ENCODE results near the gene LST1.

The LST1 gene

GRCh38 chr6:31560697-31561058 lies 25.4 kb upstream of the LST1 start:
- DNase-seq: no peak

GRCh38 chr6:31567531-31568370 lies 18.3 kb upstream of the LST1 start:
- no peak for DNase-seq

DNA sequence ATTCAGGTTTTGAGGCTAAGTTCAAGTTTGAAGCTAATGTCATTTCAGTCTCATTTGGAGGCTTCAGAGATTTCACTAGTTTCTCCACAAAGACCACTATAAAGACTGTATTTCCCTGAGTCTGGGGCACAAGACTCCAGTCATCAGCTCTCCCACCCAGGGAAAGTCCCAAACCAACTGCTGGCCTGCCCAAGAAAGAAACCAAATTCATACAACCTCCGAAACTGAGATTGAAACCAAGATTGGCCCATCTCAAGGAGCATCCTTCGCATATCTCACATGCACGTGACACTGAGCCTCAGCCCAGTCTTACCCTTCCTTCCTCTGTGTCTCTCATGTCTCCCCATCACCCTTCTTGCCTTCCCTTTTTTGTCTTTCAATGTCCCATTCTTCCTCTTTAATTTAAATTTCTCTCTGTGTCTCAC lies 17.5 kb upstream of the LST1 start:
- peak; percentile 51 for DNase-seq

DNA sequence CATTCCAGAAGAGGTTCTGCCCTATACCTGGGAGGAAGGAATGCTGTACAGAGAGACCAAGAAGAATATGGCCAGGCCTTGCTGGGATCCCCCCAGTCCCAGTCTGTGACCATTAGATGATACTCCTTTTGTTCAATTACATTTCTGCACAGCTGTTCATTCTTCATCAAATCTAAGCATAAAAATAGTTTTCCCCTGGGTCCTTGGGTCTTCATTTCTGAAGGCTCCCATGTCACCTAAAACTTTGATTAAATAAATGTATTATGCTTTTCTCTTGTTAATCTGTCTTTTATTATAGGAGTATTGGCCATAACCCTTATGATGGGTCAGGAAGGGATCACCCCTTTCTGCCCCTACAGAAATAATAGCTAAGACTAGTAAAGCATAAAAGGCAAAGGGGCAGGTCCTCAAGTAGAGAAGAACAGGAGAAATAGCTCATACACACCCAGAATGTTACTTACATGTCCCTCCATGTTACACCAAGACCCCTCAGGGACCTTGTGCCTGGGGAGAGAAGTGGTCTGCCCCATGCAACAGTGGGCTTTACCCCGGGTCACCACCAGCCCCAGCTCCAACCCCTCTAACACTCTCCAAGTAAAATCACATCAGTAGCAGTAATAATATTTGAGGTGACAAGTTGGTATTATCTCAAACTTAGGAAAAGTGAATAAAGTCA lies 16.1 kb upstream of the LST1 start:
- DNase-seq: no peak

DNA sequence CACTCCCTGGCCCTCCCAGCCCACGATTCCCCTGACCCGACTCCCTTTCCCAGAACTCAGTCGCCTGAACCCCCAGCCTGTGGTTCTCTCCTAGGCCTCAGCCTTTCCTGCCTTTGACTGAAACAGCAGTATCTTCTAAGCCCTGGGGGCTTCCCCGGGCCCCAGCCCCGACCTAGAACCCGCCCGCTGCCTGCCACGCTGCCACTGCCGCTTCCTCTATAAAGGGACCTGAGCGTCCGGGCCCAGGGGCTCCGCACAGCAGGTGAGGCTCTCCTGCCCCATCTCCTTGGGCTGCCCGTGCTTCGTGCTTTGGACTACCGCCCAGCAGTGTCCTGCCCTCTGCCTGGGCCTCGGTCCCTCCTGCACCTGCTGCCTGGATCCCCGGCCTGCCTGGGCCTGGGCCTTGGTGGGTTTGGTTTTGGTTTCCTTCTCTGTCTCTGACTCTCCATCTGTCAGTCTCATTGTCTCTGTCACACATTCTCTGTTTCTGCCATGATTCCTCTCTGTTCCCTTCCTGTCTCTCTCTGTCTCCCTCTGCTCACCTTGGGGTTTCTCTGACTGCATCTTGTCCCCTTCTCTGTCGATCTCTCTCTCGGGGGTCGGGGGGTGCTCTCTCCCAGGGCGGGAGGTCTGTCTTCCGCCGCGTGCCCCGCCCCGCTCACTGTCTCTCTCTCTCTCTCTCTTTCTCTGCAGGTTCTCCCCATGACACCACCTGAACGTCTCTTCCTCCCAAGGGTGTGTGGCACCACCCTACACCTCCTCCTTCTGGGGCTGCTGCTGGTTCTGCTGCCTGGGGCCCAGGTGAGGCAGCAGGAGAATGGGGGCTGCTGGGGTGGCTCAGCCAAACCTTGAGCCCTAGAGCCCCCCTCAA lies 13.8 kb upstream of the LST1 start, which contains the start of gene LTA:
Gene LTA, plus strand, starts transcription at position 249 of the 871 bp plus-strand sequence. Its CDS starts 454 bp downstream, at position 703.
- peak; percentile 67 for DNase-seq

GRCh38 chr6:31573239-31574105 lies 12.6 kb upstream of the LST1 start:
- no peak for DNase-seq

- no peak for DNase-seq
Observed at GRCh38 chr6:31574106-31575061, 11.7 kb upstream of the LST1 start.

GRCh38 chr6:31575335-31575901 lies 10.7 kb upstream of the LST1 start, which contains the start of gene TNF:
TNF (plus strand) TSS chr6:31575565; CDS start chr6:31575742, 177 bp downstream.
- peak; percentile 85 for DNase-seq

DNA sequence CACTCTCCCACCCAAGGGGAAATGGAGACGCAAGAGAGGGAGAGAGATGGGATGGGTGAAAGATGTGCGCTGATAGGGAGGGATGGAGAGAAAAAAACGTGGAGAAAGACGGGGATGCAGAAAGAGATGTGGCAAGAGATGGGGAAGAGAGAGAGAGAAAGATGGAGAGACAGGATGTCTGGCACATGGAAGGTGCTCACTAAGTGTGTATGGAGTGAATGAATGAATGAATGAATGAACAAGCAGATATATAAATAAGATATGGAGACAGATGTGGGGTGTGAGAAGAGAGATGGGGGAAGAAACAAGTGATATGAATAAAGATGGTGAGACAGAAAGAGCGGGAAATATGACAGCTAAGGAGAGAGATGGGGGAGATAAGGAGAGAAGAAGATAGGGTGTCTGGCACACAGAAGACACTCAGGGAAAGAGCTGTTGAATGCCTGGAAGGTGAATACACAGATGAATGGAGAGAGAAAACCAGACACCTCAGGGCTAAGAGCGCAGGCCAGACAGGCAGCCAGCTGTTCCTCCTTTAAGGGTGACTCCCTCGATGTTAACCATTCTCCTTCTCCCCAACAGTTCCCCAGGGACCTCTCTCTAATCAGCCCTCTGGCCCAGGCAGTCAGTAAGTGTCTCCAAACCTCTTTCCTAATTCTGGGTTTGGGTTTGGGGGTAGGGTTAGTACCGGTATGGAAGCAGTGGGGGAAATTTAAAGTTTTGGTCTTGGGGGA lies 10.0 kb upstream of the LST1 start:
- DNase-seq: no peak

DNA sequence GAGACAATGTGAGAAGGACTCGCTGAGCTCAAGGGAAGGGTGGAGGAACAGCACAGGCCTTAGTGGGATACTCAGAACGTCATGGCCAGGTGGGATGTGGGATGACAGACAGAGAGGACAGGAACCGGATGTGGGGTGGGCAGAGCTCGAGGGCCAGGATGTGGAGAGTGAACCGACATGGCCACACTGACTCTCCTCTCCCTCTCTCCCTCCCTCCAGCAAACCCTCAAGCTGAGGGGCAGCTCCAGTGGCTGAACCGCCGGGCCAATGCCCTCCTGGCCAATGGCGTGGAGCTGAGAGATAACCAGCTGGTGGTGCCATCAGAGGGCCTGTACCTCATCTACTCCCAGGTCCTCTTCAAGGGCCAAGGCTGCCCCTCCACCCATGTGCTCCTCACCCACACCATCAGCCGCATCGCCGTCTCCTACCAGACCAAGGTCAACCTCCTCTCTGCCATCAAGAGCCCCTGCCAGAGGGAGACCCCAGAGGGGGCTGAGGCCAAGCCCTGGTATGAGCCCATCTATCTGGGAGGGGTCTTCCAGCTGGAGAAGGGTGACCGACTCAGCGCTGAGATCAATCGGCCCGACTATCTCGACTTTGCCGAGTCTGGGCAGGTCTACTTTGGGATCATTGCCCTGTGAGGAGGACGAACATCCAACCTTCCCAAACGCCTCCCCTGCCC lies 9.0 kb upstream of the LST1 start:
- DNase-seq: peak; percentile 48

GRCh38 chr6:31577579-31577966 lies 8.5 kb upstream of the LST1 start:
- peak; percentile 26 for DNase-seq

DNA sequence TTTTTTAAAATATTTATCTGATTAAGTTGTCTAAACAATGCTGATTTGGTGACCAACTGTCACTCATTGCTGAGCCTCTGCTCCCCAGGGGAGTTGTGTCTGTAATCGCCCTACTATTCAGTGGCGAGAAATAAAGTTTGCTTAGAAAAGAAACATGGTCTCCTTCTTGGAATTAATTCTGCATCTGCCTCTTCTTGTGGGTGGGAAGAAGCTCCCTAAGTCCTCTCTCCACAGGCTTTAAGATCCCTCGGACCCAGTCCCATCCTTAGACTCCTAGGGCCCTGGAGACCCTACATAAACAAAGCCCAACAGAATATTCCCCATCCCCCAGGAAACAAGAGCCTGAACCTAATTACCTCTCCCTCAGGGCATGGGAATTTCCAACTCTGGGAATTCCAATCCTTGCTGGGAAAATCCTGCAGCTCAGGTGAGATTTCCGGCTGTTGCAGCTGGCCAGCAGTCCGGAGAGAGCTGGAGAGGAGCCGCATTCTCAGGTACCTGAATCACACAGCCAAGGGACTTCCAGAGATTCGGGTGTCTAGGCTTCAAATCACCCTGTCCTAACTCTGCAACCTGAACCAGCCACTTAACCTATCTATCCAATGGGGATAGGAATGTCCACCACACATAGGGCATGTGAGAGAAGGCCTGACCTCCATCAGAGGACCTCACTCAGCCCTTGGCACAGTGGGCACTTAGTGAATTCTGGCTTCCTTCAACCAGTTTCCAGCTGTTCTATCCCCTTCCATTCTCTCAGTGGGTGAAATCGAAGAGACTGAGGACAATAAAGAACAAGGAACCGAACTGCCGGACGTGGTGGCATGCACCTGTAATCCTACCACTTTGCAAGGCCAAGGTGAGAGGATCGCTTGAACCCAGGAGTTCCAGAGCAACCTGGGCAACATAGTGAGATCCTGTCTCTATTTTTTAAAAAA lies 7.6 kb upstream of the LST1 start:
- DNase-seq: peak; percentile 56

GRCh38 chr6:31579119-31579505 lies 7.0 kb upstream of the LST1 start:
- DNase-seq: peak; percentile 48

GRCh38 chr6:31579546-31580437 lies 6.3 kb upstream of the LST1 start:
- DNase-seq: peak; percentile 45

- no peak for DNase-seq
Observed at GRCh38 chr6:31580438-31580740, 5.7 kb upstream of the LST1 start.

GRCh38 chr6:31580807-31581433 lies 5.2 kb upstream of the LST1 start:
- peak; percentile 85 for DNase-seq
